H1 (cell line): ENCODE data around the gene PIGH. TPM values are rescaled to one million over a fixed set of nuclear protein-coding genes. Genes with fewer than 3 reads are reported as not detected.

Experiments
- CTCF ChIA-PET: fragments of 300-600 bp; sonication (Branson Sonifier 250); formaldehyde crosslinking; loops from one replicate; lab custom pipeline; 2021; ENCODE audit not compliant: partially characterized antibody; lab: Charles Lee
- POLR2A ChIA-PET: fragments of 300-600 bp; sonication (Branson Sonifier 250); formaldehyde crosslinking; loops from one replicate; lab custom pipeline; 2021; ENCODE audit warnings: inconsistent platforms; ENCODE audit not compliant: partially characterized antibody; lab: Charles Lee
- DNase-seq, 2 experiments: peaks; one replicate each; pipeline versions ENCODE4 v3.0.0 to v3.0.0-alpha.2; 2010 to 2022; ENCODE audit warnings: low spot score in 2 of 2, low read depth in 1 of 2, mixed read lengths in 1 of 2
- FAIRE-seq: peaks from 2 replicates; lab custom pipeline; 2011; peaks lifted over from hg19 to GRCh38; lab: Jason Lieb, UNC
- H2AFZ ChIP-seq: 2 replicates; pipeline ENCODE4 v1.8.1; 2012; ENCODE audit warnings: low read length, inconsistent platforms
- H2AK5ac ChIP-seq: 2 replicates; pipeline ENCODE4 v1.6.1; 2013; ENCODE audit warnings: low read depth, low read length
- H2BK120ac ChIP-seq: replicated peaks from 2 replicates; pipeline ENCODE3; 2013; ENCODE audit warnings: low read depth, low read length, inconsistent platforms
- H2BK12ac ChIP-seq: 2 replicates; pipeline ENCODE4 v1.6.1; 2013; ENCODE audit warnings: low read depth, low read length
- H2BK15ac ChIP-seq: 2 replicates; pipeline ENCODE4 v1.6.1; 2013; ENCODE audit warnings: low read length
- H2BK20ac ChIP-seq: 2 replicates; pipeline ENCODE4 v1.6.1; 2013; ENCODE audit warnings: low read length
- H2BK5ac ChIP-seq: 2 replicates; pipeline ENCODE4 v1.6.1; 2013; ENCODE audit warnings: low read depth, low read length
- H3K14ac ChIP-seq: 2 replicates; pipeline ENCODE4 v1.6.1; 2013; ENCODE audit warnings: inconsistent platforms; ENCODE audit not compliant: insufficient read length
- H3K18ac ChIP-seq: 2 replicates; pipeline ENCODE4 v1.6.1; 2013; ENCODE audit warnings: low read length; ENCODE audit errors: extremely low read depth
- H3K23ac ChIP-seq: 2 replicates; pipeline ENCODE4 v1.6.1; 2013; ENCODE audit warnings: inconsistent platforms; ENCODE audit not compliant: insufficient read length
- H3K23me2 ChIP-seq: 2 replicates; pipeline ENCODE4 v1.6.1; 2013; ENCODE audit warnings: low read depth, low read length
- H3K27ac ChIP-seq: 2 replicates; pipeline ENCODE4 v1.6.1; 2011; ENCODE audit warnings: low read depth, low read length, inconsistent platforms
- H3K27me3 ChIP-seq, 4 experiments: replicated peaks in 1 of 4; 1 replicate in 1 of 4; 2 replicates in 3 of 4; pipeline versions ENCODE4 v1.6.1 to v1.8.1; 2011 to 2013; ENCODE audit warnings: low read length in 3 of 4, mild to moderate bottlenecking in 3 of 4, inconsistent platforms in 2 of 4, mixed read lengths in 2 of 4, moderate library complexity in 1 of 4; ENCODE audit not compliant: control insufficient read depth in 3 of 4, insufficient read depth in 3 of 4; ENCODE audit errors: extremely low read depth in 1 of 4
- H3K36me3 ChIP-seq, 4 experiments: 2 replicates each; pipeline versions ENCODE4 v1.6.1 to v1.8.1; 2011 to 2013; ENCODE audit warnings: mild to moderate bottlenecking in 4 of 4, low read length in 3 of 4, moderate library complexity in 2 of 4, control low read depth in 1 of 4, inconsistent platforms in 1 of 4; ENCODE audit not compliant: insufficient read depth in 4 of 4, control insufficient read depth in 2 of 4
- H3K4ac ChIP-seq: replicated peaks from 2 replicates; pipeline ENCODE3; 2013; ENCODE audit warnings: low read length, low read depth, mixed read lengths, inconsistent platforms; ENCODE audit not compliant: insufficient read length
- H3K4me1 ChIP-seq, 4 experiments: replicated peaks in 1 of 4; 1 replicate in 1 of 4; 2 replicates in 3 of 4; pipeline versions ENCODE4 v1.6.1 to v1.8.1; 2011 to 2013; ENCODE audit warnings: low read length in 3 of 4, inconsistent platforms in 2 of 4, mixed read lengths in 1 of 4; ENCODE audit not compliant: insufficient read depth in 4 of 4, control insufficient read depth in 3 of 4
- H3K4me2 ChIP-seq, 2 experiments: 2 replicates each; pipeline versions ENCODE4 v1.6.1 to v1.8.1; 2011 to 2013; ENCODE audit warnings: low read depth in 2 of 2, low read length in 2 of 2, control low read depth in 1 of 2, inconsistent platforms in 1 of 2, mild to moderate bottlenecking in 1 of 2; ENCODE audit not compliant: insufficient read depth in 1 of 2
- H3K4me3 ChIP-seq, 4 experiments: fragments of 200-600, 300-600 bp in 1 of 4; sonication (generic), shearing (Covaris generic), sonication (Bioruptor Twin) in 1 of 4; 2 replicates each; pipeline versions ENCODE4 v1.5.1 to v1.8.1; 2011 to 2016; ENCODE audit warnings: low read length in 4 of 4, low read depth in 3 of 4, control low read depth in 2 of 4, inconsistent platforms in 2 of 4, mild to moderate bottlenecking in 2 of 4, mixed read lengths in 1 of 4, moderate library complexity in 1 of 4; ENCODE audit not compliant: insufficient read depth in 2 of 4; ENCODE audit errors: extremely low read depth in 1 of 4
- H3K56ac ChIP-seq: replicated peaks from 2 replicates; pipeline ENCODE3; 2013; ENCODE audit warnings: low read depth, mild to moderate bottlenecking, mixed read lengths, low read length, inconsistent platforms; ENCODE audit not compliant: insufficient read length
- H3K79me1 ChIP-seq: 2 replicates; pipeline ENCODE4 v1.6.1; 2013; ENCODE audit warnings: low read depth, low read length, control low read depth
- H3K79me2 ChIP-seq, 2 experiments: 2 replicates each; pipeline versions ENCODE4 v1.6.1 to v1.8.1; 2012 to 2013; ENCODE audit warnings: low read length in 2 of 2, mild to moderate bottlenecking in 2 of 2, inconsistent platforms in 1 of 2; ENCODE audit not compliant: insufficient read depth in 2 of 2, control insufficient read depth in 1 of 2
- H3K9ac ChIP-seq, 4 experiments: replicated peaks in 1 of 4; 1 replicate in 1 of 4; 2 replicates in 3 of 4; pipeline versions ENCODE4 v1.6.1 to v1.8.1; 2011 to 2013; ENCODE audit warnings: low read depth in 3 of 4, low read length in 3 of 4, control low read depth in 2 of 4, mild to moderate bottlenecking in 2 of 4, moderate library complexity in 2 of 4, inconsistent platforms in 1 of 4; ENCODE audit errors: extremely low read depth in 1 of 4
- H3K9me3 ChIP-seq, 2 experiments: 2 replicates each; pipeline versions ENCODE4 v1.6.1 to v1.8.1; 2012 to 2013; ENCODE audit warnings: mild to moderate bottlenecking in 2 of 2, moderate library complexity in 2 of 2, control low read depth in 1 of 2, inconsistent platforms in 1 of 2, low read depth in 1 of 2, low read length in 1 of 2, mixed read lengths in 1 of 2; ENCODE audit not compliant: insufficient read depth in 2 of 2
- H4K20me1 ChIP-seq, 2 experiments: replicated peaks in 1 of 2; 2 replicates each; pipeline versions ENCODE3 to v1.8.1; 2011 to 2013; ENCODE audit warnings: inconsistent platforms in 2 of 2, low read length in 2 of 2, mild to moderate bottlenecking in 1 of 2; ENCODE audit not compliant: insufficient read depth in 2 of 2, control insufficient read depth in 1 of 2
- H4K5ac ChIP-seq: 2 replicates; pipeline ENCODE4 v1.6.1; 2013; ENCODE audit warnings: low read length, low read depth, mixed read lengths, inconsistent platforms; ENCODE audit not compliant: insufficient read length
- H4K8ac ChIP-seq: 2 replicates; pipeline ENCODE4 v1.8.0; 2013; ENCODE audit warnings: mild to moderate bottlenecking, moderate library complexity, low read length, inconsistent platforms; ENCODE audit not compliant: insufficient read depth; ENCODE audit errors: extremely low read depth
- H4K91ac ChIP-seq: replicated peaks from 2 replicates; pipeline ENCODE3; 2013; ENCODE audit warnings: low read length, mixed read lengths, inconsistent platforms; ENCODE audit not compliant: insufficient read length
- CBX5 ChIP-seq: fragments of 300-800, 300-1000 bp; sonication (generic); IDR thresholded peaks from 2 replicates; pipeline ENCODE4 v1.7.1; 2016; ENCODE audit warnings: antibody characterized with exemption, low read length, low read depth
- CEBPB ChIP-seq: IDR thresholded peaks from 2 replicates; pipeline ENCODE4 v1.6.1; 2012; ENCODE audit warnings: low read depth, low read length
- EZH2 ChIP-seq: fragments of 200-600 bp; sonication (generic); IDR thresholded peaks from 2 replicates; pipeline ENCODE4 v1.7.1; 2012; ENCODE audit warnings: low read depth, mild to moderate bottlenecking, moderate library complexity, low read length, inconsistent platforms; ENCODE audit not compliant: severe bottlenecking
- JUND ChIP-seq: IDR thresholded peaks from 2 replicates; pipeline ENCODE4 v1.6.1; 2011; ENCODE audit warnings: mild to moderate bottlenecking, improper control_type of control experiment, low read length
- NANOG ChIP-seq: IDR thresholded peaks from 2 replicates; pipeline ENCODE4 v1.6.1; 2011; ENCODE audit warnings: low read length, low read depth, mild to moderate bottlenecking, inconsistent platforms; ENCODE audit not compliant: insufficient read depth, poor library complexity, severe bottlenecking
- POLR2A ChIP-seq, 2 experiments: IDR thresholded peaks; 1 replicate in 1 of 2; 2 replicates in 1 of 2; pipeline ENCODE4 v1.6.1; 2011; ENCODE audit warnings: low read depth in 2 of 2, low read length in 2 of 2, mild to moderate bottlenecking in 2 of 2; ENCODE audit errors: control extremely low read depth in 1 of 2
- RXRA ChIP-seq: IDR thresholded peaks from 2 replicates; pipeline ENCODE4 v1.6.1; 2011; ENCODE audit warnings: low read depth, mild to moderate bottlenecking, low read length, moderate library complexity; ENCODE audit not compliant: insufficient read depth
- SP1 ChIP-seq: IDR thresholded peaks from 2 replicates; pipeline ENCODE4 v1.6.1; 2011; ENCODE audit warnings: low read depth, low read length
- WGBS, 2 experiments: shearing (Covaris generic) in 1 of 2; methylation state at CpG; one replicate each; pipeline versions ENCODE4 v1.1.6 to v1.1.7; 2013 to 2015; ENCODE audit warnings: low lambda C conversion rate in 2 of 2, mixed read lengths in 2 of 2, inconsistent platforms in 1 of 2, low coverage in 1 of 2, missing lambda C conversion rate in 1 of 2; ENCODE audit not compliant: insufficient replicate concordance in 2 of 2, insufficient coverage in 1 of 2, insufficient read length in 1 of 2; ENCODE audit errors: extremely low coverage in 1 of 2, missing lambda C conversion rate in 1 of 2; 5-methylcytosine and 5-hydroxymethylcytosine counted together
- polyA plus RNA-seq, 7 experiments: library from polyadenylated mRNA; depleted of rRNA in 3 of 7; stranded (reverse) in 5 of 7; unstranded in 2 of 7; fragments of >200 nt in 5 of 7; fragments of 200-250 nt in 2 of 7; gene quantifications; 1 replicate in 5 of 7; 2 replicates in 1 of 7; 4 replicates in 1 of 7; pipeline versions ENCODE4 v1.2.1 to v1.2.3, GENCODE V29; 2011 to 2013; ENCODE audit warnings: missing spikeins in 2 of 7, mixed read lengths in 2 of 7
- total RNA-seq: library from RNA; stranded (reverse); fragmentation: NEBNext Ultra II Directional; extraction: Animal tissue kit (Norgen Biotek cat#: 25700); gene quantifications from 2 replicates; pipeline ENCODE4 v1.2.1, GENCODE V29; 2021
- TF ChIP-seq, protein P1 (sequence below): IDR thresholded peaks from 2 replicates; pipeline ENCODE4 v1.6.1; 2011; ENCODE audit warnings: low read depth, mild to moderate bottlenecking, low read length; ENCODE audit not compliant: insufficient read depth
- TF ChIP-seq, protein P2 (sequence below): IDR thresholded peaks from 2 replicates; pipeline ENCODE4 v1.6.1; 2012; ENCODE audit warnings: inconsistent platforms
- TF ChIP-seq, protein P3 (sequence below): IDR thresholded peaks from 2 replicates; pipeline ENCODE4 v1.6.1; 2012; ENCODE audit warnings: inconsistent platforms

Gene PIGH
- total and polyA plus RNA-seq, 2 of the 8 experiments (the other 6 are each of a cell fraction or from before 2014, with no cell fraction given) = 7.2 to 8.6 TPM

DNA sequence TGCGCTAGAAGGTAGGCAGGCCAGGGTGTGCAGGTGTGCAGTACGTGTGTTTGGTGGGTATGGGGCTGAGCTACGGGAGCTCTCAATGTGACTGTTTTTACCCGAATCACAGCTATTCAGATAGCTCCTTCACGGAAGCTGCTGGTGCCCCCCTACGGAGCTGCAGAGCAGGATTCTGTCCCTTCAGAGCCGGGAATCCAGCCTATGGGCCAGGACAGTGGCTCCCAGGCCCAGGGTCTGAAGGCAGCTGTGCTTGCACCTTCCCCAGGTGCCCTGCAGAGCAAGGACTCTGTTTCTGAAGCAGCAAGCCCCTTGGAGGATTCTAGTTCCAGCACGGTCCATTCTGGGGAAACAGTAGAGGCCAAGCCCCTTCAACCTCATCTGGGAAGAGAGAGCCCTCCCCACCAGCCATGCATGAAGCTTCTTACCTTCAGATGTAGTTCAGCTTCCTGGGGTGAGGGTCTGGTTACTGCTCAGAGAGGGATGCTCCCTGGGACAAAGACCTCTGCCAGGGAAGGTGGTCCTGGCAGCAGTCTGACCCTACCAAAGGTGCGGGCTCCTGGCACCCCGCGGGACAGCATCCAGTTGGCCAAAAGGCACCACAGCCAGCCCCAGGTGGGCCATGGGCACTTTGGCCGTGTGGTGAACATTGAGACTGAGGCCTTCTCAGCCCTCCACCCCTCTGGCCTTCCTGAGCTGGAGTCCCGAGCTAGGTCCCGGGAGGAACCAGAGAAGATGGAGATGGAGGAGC lies 37.9 kb downstream of the PIGH start:
- no peak overlapping the region for H3K4me2 ChIP-seq
- H2BK120ac ChIP-seq = no peak overlapping the region
- H2AFZ ChIP-seq = no peak overlapping the region
- no peak overlapping the region for H2BK5ac ChIP-seq
- FAIRE-seq (no peak), DNase-seq (no peak)
- peaks cover 0 to 3% (median under 1%) of the 10 kb centered on the region in 4 experiments; a peak in 2 of 7 replicates for H3K4me1 ChIP-seq
- H3K27me3 ChIP-seq = peaks cover 0 to 2% (median 0%) of the 10 kb centered on the region in 4 experiments; a peak in 1 of 7 replicates
- no peak overlapping the region for H4K5ac ChIP-seq
- H4K8ac ChIP-seq = no peak overlapping the region
- H3K36me3 ChIP-seq = peaks cover 0 to 2% (median 0%) of the 10 kb centered on the region in 4 experiments; a peak in 1 of 8 replicates
- ChIA-PET CTCF (interaction anchor here (0.7 to 28.8 kb wide), 10 partner anchors 5 to 1263 kb away, joined by 3 to 924 read pairs (median 5); partner anchors contain the start of gene PLEKHH1), POLR2A (interaction anchor here (1.0 to 1.5 kb wide), 2 partner anchors 20 to 58 kb away, joined by 3 to 4 read pairs; no protein-coding TSS in a partner anchor)
- peak overlapping the region in 1 of 4 experiments; percentile 40; a peak in 1 of 7 replicates for H3K9ac ChIP-seq
- H3K14ac ChIP-seq = no peak overlapping the region
- H3K4me3 ChIP-seq = no peak overlapping the region
- H2BK12ac ChIP-seq = no peak overlapping the region
- no peak overlapping the region for H3K27ac ChIP-seq
- H4K20me1 ChIP-seq = no peaks in the 10 kb centered on the region
- no peaks in the 10 kb centered on the region for H3K79me1 ChIP-seq
- no peak overlapping the region for H3K56ac ChIP-seq
- H3K4ac ChIP-seq = no peak overlapping the region
- H3K18ac ChIP-seq = no peak overlapping the region
- H2AK5ac ChIP-seq = no peak overlapping the region
- no peaks in the 10 kb centered on the region for H3K79me2 ChIP-seq
- no peak overlapping the region for H2BK15ac ChIP-seq
- no peak overlapping the region for H4K91ac ChIP-seq
- H3K9me3 ChIP-seq = no peaks in the 10 kb centered on the region
- H3K23me2 ChIP-seq = no peaks in the 10 kb centered on the region
- H2BK20ac ChIP-seq = no peak overlapping the region
- 79% methylated on average over 14 of the region's 14 CpGs; no CpG with 5 or more reads in 1 of the 2 experiments for WGBS, 2 experiments
- no peak overlapping the region for H3K23ac ChIP-seq
- no peak for TF ChIP-seq EZH2
- TF ChIP-seq, protein P1, sequence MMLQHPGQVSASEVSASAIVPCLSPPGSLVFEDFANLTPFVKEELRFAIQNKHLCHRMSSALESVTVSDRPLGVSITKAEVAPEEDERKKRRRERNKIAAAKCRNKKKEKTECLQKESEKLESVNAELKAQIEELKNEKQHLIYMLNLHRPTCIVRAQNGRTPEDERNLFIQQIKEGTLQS = no peak
- TF ChIP-seq NANOG = no peak
- no peak for TF ChIP-seq JUND
- TF ChIP-seq CEBPB = no peak
- no peak for TF ChIP-seq SP1
- TF ChIP-seq, protein P2, sequence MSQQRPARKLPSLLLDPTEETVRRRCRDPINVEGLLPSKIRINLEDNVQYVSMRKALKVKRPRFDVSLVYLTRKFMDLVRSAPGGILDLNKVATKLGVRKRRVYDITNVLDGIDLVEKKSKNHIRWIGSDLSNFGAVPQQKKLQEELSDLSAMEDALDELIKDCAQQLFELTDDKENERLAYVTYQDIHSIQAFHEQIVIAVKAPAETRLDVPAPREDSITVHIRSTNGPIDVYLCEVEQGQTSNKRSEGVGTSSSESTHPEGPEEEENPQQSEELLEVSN = no peak
- TF ChIP-seq, protein P3, sequence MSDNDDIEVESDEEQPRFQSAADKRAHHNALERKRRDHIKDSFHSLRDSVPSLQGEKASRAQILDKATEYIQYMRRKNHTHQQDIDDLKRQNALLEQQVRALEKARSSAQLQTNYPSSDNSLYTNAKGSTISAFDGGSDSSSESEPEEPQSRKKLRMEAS = no peak
- TF ChIP-seq RXRA = no peak
- no peak for TF ChIP-seq CBX5
- no peak for TF ChIP-seq POLR2A (IDR thresholded peaks at IDR 0.05; ENCODE audit: control extremely low read depth in 1 of 2, low read depth in 2 of 2, low read length in 2 of 2)
